ENCODE measurements around the gene PLEKHG4B. TPM values are rescaled to one million over a fixed set of nuclear protein-coding genes. Genes with fewer than 3 reads are reported as not detected.

The PLEKHG4B gene
- total RNA-seq, 2 experiments from 2014 or later, result 0.04 TPM; not detected in 1

- POLR2A ChIA-PET, result no interaction called here
- CTCF ChIA-PET, result no interaction called here
Observed at GRCh38 chr5:75331-76320, 16.3 kb upstream of the PLEKHG4B start.

- POLR2A ChIA-PET, result no interaction called here
- CTCF ChIA-PET, result interaction anchor here (0.7 kb wide), 1 partner anchor 14 kb away, joined by 3 read pairs; no protein-coding TSS in a partner anchor
Observed at GRCh38 chr5:76358-77169, 15.4 kb upstream of the PLEKHG4B start.

- POLR2A ChIA-PET, result no interaction called here
- CTCF ChIA-PET, result no interaction called here
Observed at GRCh38 chr5:77170-77501, 14.8 kb upstream of the PLEKHG4B start.

- ChIA-PET POLR2A (no interaction called here), CTCF (no interaction called here)
Observed at GRCh38 chr5:77546-77945, 14.4 kb upstream of the PLEKHG4B start.

- CTCF ChIA-PET, result no interaction called here
- POLR2A ChIA-PET, result no interaction called here
Observed at GRCh38 chr5:77957-78804, 13.8 kb upstream of the PLEKHG4B start.

GRCh38 chr5:78805-79149 lies 13.2 kb upstream of the PLEKHG4B start:
- POLR2A ChIA-PET, result no interaction called here
- CTCF ChIA-PET, result no interaction called here

- POLR2A ChIA-PET, result no interaction called here
- CTCF ChIA-PET, result no interaction called here
Observed at GRCh38 chr5:79263-79662, 12.7 kb upstream of the PLEKHG4B start.

- POLR2A ChIA-PET, result no interaction called here
- CTCF ChIA-PET, result no interaction called here
Observed at GRCh38 chr5:79821-80220, 12.1 kb upstream of the PLEKHG4B start.

- ChIA-PET CTCF (no interaction called here), POLR2A (no interaction called here)
Observed at GRCh38 chr5:81391-82021, 10.5 kb upstream of the PLEKHG4B start.

- CTCF ChIA-PET, result no interaction called here
- POLR2A ChIA-PET, result no interaction called here
Observed at GRCh38 chr5:82097-82496, 9.9 kb upstream of the PLEKHG4B start.

- ChIA-PET POLR2A (no interaction called here), CTCF (no interaction called here)
Observed at GRCh38 chr5:82570-82969, 9.4 kb upstream of the PLEKHG4B start.

GRCh38 chr5:83029-83428 lies 8.9 kb upstream of the PLEKHG4B start:
- ChIA-PET CTCF (no interaction called here), POLR2A (no interaction called here)

GRCh38 chr5:85334-85995 lies 6.5 kb upstream of the PLEKHG4B start:
- POLR2A ChIA-PET, result no interaction called here
- CTCF ChIA-PET, result no interaction called here

GRCh38 chr5:89337-90286 lies 2.4 kb upstream of the PLEKHG4B start:
- POLR2A ChIA-PET, result no interaction called here
- CTCF ChIA-PET, result no interaction called here

GRCh38 chr5:90590-91547 lies 1.1 kb upstream of the PLEKHG4B start:
- ChIA-PET CTCF (interaction anchor here (0.5 kb wide), 1 partner anchor 14 kb away, joined by 3 read pairs; no protein-coding TSS in a partner anchor), POLR2A (no interaction called here)

- ChIA-PET CTCF (no interaction called here), POLR2A (no interaction called here)
Observed at GRCh38 chr5:92401-93220, 643 bp downstream of the PLEKHG4B start.
